ENCODE measurements around the gene ZBTB7C.

- TF ChIP-seq CTCF (optimal IDR thresholded peaks at IDR 0.05 in 1 of 3, IDR thresholded peaks at IDR 0.05 in 1 of 3, conservative IDR thresholded peaks at IDR 0.05 in 1 of 3; ENCODE audit: extremely low read depth in 1 of 3, insufficient read depth in 2 of 3, low read length in 3 of 3), result no peak
- no peak for TF ChIP-seq EZH2 (IDR thresholded peaks at IDR 0.05; ENCODE audit: low read length)
Observed at GRCh38 chr18:48058486-48058885, 350.7 kb downstream of the ZBTB7C start.
